MG63 (cell line): Measurements from ENCODE around the gene OR51F2. TPM values are rescaled to one million over a fixed set of nuclear protein-coding genes. Genes with fewer than 3 reads are reported as not detected.
"Not testable (repeated sequence)": the region's sequence is repeated elsewhere in the genome, so short reads cannot be mapped to it uniquely, and the experiment has no call there.

Source experiments
- DNase-seq: peaks from one replicate; pipeline ENCODE4 v3.0.0-alpha.2; 2020
- H3K27me3 ChIP-seq: fragments of 250-450 bp; sonication (Bioruptor Pico); 2 replicates; pipeline ENCODE4 v1.5.1; 2020; ENCODE audit warnings: mild to moderate bottlenecking, moderate library complexity
- H3K36me3 ChIP-seq: fragments of 250-450 bp; sonication (Bioruptor Pico); 2 replicates; pipeline ENCODE4 v1.5.1; 2020; ENCODE audit warnings: mild to moderate bottlenecking, moderate library complexity
- H3K4me3 ChIP-seq: fragments of 250-450 bp; sonication (Bioruptor Pico); 2 replicates; pipeline ENCODE4 v1.5.1; 2020; ENCODE audit warnings: mild to moderate bottlenecking, moderate library complexity
- H3K9me3 ChIP-seq: fragments of 250-450 bp; sonication (Bioruptor Pico); 2 replicates; pipeline ENCODE4 v1.5.1; 2020; ENCODE audit warnings: mild to moderate bottlenecking, moderate library complexity
- total RNA-seq: library from RNA; depleted of rRNA; stranded (reverse); fragments of >200 nt; shearing (Covaris generic); gene quantifications from 2 replicates; pipeline ENCODE4 v1.2.3, GENCODE V29; 2014; ENCODE audit warnings: low replicate concordance; rRNA removed

The OR51F2 gene, protein sequence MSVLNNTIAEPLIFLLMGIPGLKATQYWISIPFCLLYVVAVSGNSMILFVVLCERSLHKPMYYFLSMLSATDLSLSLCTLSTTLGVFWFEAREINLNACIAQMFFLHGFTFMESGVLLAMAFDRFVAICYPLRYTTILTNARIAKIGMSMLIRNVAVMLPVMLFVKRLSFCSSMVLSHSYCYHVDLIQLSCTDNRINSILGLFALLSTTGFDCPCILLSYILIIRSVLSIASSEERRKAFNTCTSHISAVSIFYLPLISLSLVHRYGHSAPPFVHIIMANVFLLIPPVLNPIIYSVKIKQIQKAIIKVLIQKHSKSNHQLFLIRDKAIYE
- total RNA-seq: not detected in 2 replicates

- H3K4me3 ChIP-seq: no peak within 1 kb of the TSS
- no peaks in the 10 kb centered on the region for H3K36me3 ChIP-seq
- H3K9me3 ChIP-seq: no peaks in the 10 kb centered on the region
- DNase-seq: no peak
- no peaks in the 10 kb centered on the region for H3K27me3 ChIP-seq
Observed at GRCh38 chr11:4821021-4821420, at the start of gene OR51F2. Gene OR51F2 (plus strand): TSS chr11:4821321. CDS start chr11:4821422, 101 bp downstream.

- Histone ChIP-seq H3K36me3 (no peaks in the 10 kb centered on the region), H3K4me3 (no peak overlapping the region), H3K9me3 (no peaks in the 10 kb centered on the region), H3K27me3 (no peaks in the 10 kb centered on the region)
- DNase-seq: no peak
Observed at GRCh38 chr11:4782454-4782853, 38.7 kb upstream of the OR51F2 start.

- no peak for DNase-seq
- H3K4me3 ChIP-seq: no peak overlapping the region
- H3K27me3 ChIP-seq: no peaks in the 10 kb centered on the region
- H3K36me3 ChIP-seq: no peaks in the 10 kb centered on the region
- no peaks in the 10 kb centered on the region for H3K9me3 ChIP-seq
Observed at GRCh38 chr11:4797206-4797605, 23.9 kb upstream of the OR51F2 start.

GRCh38 chr11:4798427-4799183 is 22.5 kb upstream of the OR51F2 start:
- H3K27me3 ChIP-seq: no peaks in the 10 kb centered on the region
- no peak overlapping the region for H3K4me3 ChIP-seq
- H3K36me3 ChIP-seq: no peaks in the 10 kb centered on the region
- H3K9me3 ChIP-seq: no peaks in the 10 kb centered on the region
- DNase-seq: no peak

DNA sequence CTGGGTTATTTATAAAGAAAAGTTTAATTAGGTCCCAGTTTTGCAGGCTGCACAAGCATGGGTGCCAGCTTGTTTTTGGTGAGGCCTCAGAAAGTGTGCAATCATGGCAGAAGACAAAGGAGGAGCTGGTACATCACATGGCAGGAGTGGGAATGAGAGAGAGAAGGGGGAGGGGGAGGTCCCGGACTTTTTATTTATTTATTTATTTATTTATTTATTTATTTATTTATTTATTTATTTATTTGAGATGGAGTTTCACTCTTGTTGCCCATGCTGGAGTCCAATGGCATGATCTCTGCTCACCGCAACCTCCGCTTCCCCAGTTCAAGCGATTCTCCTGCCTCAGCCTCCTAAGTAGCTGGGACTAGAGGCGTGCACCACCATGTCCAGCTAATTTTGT is 19.8 kb upstream of the OR51F2 start:
- H3K27me3 ChIP-seq, H3K9me3 ChIP-seq, H3K36me3 ChIP-seq, DNase-seq, H3K4me3 ChIP-seq: not testable (repeated sequence)

GRCh38 chr11:4804280-4804679 is 16.8 kb upstream of the OR51F2 start, which contains the start of gene OR52R1:
Gene OR52R1 (minus strand): TSS chr11:4804380. CDS start chr11:4804380, 0 bp downstream.
- DNase-seq: no peak
- Histone ChIP-seq H3K36me3 (no peaks in the 10 kb centered on the region), H3K9me3 (no peaks in the 10 kb centered on the region), H3K27me3 (no peaks in the 10 kb centered on the region), H3K4me3 (no peak within 1 kb of the TSS)

GRCh38 chr11:4808476-4808875 is 12.6 kb upstream of the OR51F2 start:
- Histone ChIP-seq H3K4me3 (no peak overlapping the region), H3K36me3 (no peaks in the 10 kb centered on the region), H3K27me3 (no peaks in the 10 kb centered on the region), H3K9me3 (no peaks in the 10 kb centered on the region)
- DNase-seq: no peak

DNA sequence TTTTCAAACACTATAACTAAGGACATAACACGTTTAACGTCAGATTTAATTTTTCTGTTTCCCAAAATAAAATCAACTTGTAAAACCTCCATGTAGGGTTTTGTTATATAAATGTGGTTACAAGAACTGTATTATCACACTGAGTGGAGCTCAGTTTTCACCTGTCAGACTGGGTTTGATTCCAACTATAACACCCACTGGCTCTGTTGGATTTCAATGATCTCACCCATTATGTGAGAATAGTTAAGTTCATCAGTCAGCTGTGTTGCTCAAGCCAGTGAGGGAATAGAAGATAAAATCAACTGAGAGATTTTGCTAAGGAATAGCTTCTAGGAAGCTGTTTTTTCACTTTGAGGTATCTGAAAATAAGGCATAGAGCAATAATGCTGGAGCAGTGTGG is 11.9 kb upstream of the OR51F2 start:
- no peak overlapping the region for H3K4me3 ChIP-seq
- no peaks in the 10 kb centered on the region for H3K27me3 ChIP-seq
- DNase-seq: no peak
- no peaks in the 10 kb centered on the region for H3K9me3 ChIP-seq
- no peaks in the 10 kb centered on the region for H3K36me3 ChIP-seq

- H3K36me3 ChIP-seq: no peaks in the 10 kb centered on the region
- no peaks in the 10 kb centered on the region for H3K27me3 ChIP-seq
- no peak overlapping the region for H3K4me3 ChIP-seq
- H3K9me3 ChIP-seq: no peaks in the 10 kb centered on the region
- no peak for DNase-seq
Observed at GRCh38 chr11:4825132-4825531, 4.0 kb downstream of the OR51F2 start.

- Histone ChIP-seq H3K36me3 (no peaks in the 10 kb centered on the region), H3K9me3 (no peaks in the 10 kb centered on the region), H3K27me3 (no peaks in the 10 kb centered on the region), H3K4me3 (no peak overlapping the region)
- DNase-seq: peak; percentile 37
Observed at GRCh38 chr11:4826425-4826824, 5.3 kb downstream of the OR51F2 start.

GRCh38 chr11:4830346-4830745 is 9.2 kb downstream of the OR51F2 start:
- DNase-seq: no peak
- H3K9me3 ChIP-seq: no peaks in the 10 kb centered on the region
- H3K4me3 ChIP-seq: no peak overlapping the region
- no peaks in the 10 kb centered on the region for H3K36me3 ChIP-seq
- H3K27me3 ChIP-seq: no peaks in the 10 kb centered on the region

GRCh38 chr11:4830909-4831308 is 9.8 kb downstream of the OR51F2 start:
- no peak overlapping the region for H3K4me3 ChIP-seq
- DNase-seq: no peak
- no peaks in the 10 kb centered on the region for H3K9me3 ChIP-seq
- no peaks in the 10 kb centered on the region for H3K36me3 ChIP-seq
- no peaks in the 10 kb centered on the region for H3K27me3 ChIP-seq

- peak; percentile 42 for DNase-seq
- no peak overlapping the region for H3K4me3 ChIP-seq
- H3K9me3 ChIP-seq: no peaks in the 10 kb centered on the region
- no peaks in the 10 kb centered on the region for H3K36me3 ChIP-seq
- H3K27me3 ChIP-seq: no peaks in the 10 kb centered on the region
Observed at GRCh38 chr11:4839851-4840549, 18.9 kb downstream of the OR51F2 start.

DNA sequence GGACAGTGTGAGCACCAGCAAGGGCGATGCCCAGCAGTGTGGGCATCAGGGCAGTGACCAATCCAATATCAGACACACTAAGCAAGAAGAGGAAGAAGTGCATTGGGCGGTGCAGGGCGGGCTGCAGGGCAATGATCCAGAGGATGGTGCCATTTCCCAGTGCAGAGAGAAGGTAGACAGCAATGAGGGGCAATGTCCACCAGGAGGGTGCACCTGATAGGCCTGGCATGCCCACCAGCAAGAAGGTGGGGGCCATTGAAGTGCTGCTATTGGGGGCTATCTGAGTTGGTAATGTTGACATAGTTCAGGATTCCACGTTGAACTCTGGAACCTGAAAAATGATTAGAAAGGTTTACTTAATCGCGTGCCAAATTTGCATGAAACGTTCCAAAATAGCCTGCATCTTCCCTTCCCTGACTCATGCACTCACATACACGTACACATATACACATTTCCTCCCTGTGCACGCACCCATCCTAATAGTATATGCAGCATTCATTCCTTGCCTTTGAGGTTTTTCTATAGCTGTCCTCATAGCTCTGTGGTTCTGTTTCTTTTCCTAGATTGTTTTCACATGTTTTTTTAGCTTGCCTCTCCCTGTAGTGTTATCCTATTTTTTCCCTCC is 27.9 kb downstream of the OR51F2 start, which contains the start of gene OR51S1:
OR51S1 (minus strand) TSS at position 301 of the 625 bp plus-strand sequence; CDS start at position 301, 0 bp downstream.
- no peaks in the 10 kb centered on the region for H3K9me3 ChIP-seq
- H3K27me3 ChIP-seq: no peaks in the 10 kb centered on the region
- H3K4me3 ChIP-seq: no peak within 1 kb of the TSS
- no peaks in the 10 kb centered on the region for H3K36me3 ChIP-seq
- no peak for DNase-seq

GRCh38 chr11:4851033-4851432 is 29.9 kb downstream of the OR51F2 start:
- Histone ChIP-seq H3K9me3 (no peaks in the 10 kb centered on the region), H3K36me3 (no peaks in the 10 kb centered on the region), H3K4me3 (no peak overlapping the region), H3K27me3 (no peaks in the 10 kb centered on the region)
- DNase-seq: peak; percentile 50

GRCh38 chr11:4854286-4854685 is 33.2 kb downstream of the OR51F2 start:
- not testable (repeated sequence) for H3K27me3 ChIP-seq, H3K36me3 ChIP-seq, H3K4me3 ChIP-seq, DNase-seq, H3K9me3 ChIP-seq
